Kidney capillary endothelial cell (primary cell): Measurements from ENCODE around the gene ZNF789.
"Not testable (repeated sequence)": the region's sequence is repeated elsewhere in the genome, so short reads cannot be mapped to it uniquely, and the experiment has no call there.

Experiments used
- DNase-seq: peaks from one replicate; pipeline ENCODE4 v3.0.0-alpha.2; 2018; ENCODE audit warnings: low spot score

ZNF789 gene

DNA sequence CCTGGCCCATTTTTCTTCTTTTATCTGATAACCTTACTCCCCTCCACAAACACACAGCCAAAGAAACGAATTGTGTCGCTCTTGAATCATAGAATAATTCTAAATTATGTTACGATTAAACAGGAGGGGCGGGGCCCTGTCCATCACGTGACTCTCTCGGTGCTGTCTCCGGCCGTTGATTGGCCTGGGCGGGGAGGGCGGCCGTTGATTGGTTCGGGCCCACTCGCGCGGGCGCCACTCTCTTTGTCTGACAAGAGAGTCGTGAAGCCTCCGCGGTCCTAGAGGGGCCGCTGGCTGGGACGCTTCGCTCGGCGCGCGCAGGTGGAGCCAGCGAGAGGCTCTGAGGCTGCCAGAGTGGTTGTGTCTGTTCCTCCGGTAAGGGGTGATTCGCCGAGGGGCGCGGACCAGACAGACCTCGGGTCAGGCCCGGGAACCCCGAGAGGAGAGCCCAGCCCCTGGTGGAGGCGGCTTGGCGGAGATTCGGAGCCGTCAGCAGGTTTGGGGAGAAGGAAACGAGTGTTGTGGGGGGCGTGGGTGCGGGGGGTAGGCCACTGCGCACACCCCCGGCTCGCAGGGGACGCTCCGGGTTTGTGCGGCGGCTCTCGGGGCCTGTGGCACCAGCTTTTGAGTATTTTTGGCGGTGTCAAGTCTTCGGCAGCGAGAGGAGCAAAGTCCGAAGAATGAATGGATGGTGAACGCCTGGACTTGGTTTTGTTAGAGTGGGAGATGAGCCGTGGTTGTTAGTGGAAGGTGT, at the start of gene ZNF789:
Gene ZNF789 (plus strand): TSS at position 330 of the 754 bp plus-strand sequence. CDS start 3,567 bp downstream, outside the sequence.
- peak; percentile 97 for DNase-seq

DNA sequence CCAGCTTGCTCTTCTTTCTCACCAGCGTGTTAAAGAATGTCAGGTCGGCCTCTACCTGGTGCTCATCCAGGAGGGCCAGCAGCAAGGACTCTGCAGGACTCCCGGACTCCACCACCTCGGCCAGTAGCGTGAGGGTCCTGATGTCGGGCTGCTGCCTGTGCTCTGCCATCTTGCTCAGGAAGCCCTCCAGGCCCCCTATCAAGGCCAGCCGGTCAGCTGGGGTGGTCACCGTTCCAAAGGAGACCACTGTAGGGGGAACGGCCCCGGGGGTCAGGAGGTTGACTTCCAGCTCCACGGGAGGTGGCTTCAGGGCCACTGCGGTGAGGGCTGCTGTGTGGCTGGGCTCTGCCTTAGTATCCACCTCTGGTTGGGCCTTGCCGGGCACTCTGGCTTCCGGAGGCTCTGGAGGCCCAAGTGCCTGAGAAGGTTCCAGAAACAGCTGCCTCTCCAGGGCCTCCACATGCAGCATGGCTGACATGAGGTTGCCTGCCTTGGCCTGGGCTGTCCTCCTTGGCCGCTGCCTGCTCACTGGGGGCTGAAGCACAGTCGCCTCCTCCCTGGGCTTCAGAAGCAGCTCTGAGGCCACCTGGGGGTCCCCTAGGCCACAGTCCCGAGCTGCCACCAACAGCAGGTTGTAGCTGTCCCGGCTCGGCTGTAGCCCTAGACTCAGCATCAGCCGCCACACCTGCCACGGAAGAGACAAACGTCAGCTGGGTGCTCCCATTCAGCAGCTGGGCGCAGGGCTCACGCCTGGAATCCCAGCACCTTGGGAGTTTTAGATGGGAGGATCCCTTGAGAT, 47.6 kb upstream of the ZNF789 start:
- DNase-seq, result no peak

DNA sequence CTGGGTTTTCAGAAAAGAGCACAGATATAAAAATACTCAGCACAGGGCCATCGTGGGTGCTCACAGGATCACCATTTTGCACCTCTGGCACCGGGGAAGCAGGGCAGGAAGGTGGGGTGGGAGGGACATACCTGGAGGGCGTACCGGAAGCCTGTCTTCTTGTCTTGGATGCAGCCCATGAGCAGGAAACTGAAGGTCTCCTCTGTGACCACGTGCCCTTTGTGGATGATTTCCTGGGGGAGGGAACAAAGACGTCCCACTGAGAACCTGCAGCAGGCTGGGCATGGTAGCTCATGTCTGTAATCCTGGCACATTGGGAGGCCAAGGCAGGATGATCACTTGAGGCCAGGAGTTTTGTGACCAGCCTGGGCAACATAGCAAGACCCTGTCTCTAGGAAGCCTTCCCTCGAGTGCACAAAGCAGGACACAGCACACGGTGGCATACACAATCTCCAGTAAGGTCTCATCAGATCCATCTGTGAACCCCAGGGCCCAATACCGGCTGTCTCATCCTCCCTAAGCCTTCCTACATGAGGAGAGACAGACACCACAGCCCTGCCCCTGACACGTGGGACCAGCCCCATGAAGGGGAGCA, 43.6 kb upstream of the ZNF789 start:
- no peak for DNase-seq

DNA sequence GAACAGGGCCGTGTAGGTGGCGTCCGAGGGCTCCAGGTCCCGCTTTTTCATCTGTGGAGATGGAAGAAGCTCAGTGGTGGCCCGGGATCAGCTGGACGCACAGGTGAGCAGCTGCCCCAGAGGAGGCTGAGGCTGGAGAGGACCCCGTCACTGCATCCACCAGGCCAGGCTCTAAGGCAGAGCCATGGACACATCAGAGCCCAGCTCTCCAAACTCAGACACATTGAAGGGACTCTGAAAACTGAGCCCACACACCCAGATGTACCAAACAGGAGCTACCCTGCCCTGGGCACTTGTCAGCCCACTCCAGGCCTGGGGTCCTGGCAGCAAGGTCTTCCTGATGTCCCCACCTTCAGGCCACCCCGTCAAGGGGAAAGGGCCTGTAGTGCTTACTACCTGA, 42.9 kb upstream of the ZNF789 start:
- DNase-seq, result no peak

DNA sequence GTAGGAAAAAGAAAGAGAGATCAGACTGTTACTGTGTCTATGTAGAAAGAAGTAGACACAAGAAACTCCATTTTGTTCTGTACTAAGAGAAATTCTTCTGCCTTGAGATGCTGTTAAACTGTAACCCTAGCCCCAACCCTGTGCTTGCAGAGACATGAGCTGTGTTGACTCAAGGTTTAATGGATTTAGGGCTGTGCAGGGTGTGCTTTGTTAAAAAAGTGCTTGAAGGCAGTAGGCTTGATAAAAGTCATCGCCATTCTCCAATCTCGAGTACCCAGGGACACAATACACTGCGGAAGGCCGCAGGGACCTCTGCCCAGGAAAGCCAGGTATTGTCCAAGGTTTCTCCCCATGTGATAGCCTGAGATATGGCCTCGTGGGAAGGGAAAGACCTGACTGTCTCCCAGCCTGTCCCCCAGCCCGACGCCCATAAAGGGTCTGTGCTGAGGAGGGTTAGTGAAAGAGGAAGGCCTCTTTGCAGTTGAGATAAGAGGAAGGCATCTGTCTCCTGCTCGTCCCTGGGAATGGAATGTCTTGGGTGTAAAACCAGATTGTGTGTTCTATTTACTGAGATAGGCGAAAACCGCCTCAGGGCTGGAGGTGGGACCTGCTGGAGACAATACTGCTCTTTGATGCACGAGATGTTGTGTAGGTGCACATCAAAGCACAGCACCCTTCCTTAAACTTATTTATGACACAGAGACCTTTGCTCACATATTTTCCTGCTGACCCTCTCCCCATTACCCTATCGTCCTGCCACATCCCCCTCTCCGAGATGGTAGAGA, 40.7 kb upstream of the ZNF789 start:
- not testable (repeated sequence) for DNase-seq

DNA sequence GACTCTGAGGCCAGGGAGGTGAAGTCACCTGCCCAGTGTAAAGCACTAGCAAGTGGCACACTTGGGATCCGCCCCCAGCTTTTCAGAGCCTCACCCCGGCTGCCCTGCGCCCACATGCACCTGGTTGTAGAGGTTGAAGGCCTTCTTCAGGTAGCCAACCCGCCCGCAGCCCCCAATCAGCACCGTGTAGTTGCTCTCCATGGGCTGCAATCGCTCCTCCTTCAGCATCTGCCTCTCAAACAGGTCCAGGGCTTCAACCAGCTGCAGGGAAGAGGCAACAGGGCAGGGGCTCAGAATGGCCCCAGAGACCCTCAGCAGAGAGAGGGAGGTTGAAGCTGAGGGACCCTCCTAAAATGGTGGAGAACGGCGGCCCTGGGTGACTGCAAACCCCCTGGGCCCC, 39.5 kb upstream of the ZNF789 start:
- no peak for DNase-seq

DNA sequence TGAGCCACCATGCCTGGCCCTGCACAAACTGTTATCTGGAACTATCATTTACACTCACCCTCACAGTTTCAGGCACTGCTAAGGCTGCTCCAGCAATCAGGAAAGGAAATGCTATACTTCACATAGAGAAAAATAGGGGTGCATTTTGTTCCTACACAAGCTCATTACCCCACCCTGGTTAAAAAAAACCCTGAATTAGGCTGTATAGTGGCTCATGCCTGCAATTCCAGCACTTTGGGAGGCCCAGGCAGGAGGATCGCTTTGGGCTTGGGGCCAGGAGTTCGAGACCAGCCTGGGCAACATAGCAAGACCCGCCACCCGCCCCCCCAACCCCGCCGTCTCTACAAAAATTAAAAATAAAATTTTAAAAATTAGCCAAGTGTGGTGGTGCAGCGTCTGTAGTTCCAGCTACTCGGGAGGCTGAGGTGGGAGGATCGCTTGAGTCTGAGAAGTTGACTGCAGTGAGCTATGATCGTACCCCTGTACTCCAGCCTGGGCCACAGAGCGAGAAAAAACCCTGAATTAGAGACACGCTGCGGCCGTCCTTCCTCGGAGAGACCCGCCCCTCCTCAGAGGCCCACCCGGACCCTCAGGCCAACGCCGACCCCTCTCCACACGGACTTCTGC, 34.6 kb upstream of the ZNF789 start:
- no peak for DNase-seq

DNA sequence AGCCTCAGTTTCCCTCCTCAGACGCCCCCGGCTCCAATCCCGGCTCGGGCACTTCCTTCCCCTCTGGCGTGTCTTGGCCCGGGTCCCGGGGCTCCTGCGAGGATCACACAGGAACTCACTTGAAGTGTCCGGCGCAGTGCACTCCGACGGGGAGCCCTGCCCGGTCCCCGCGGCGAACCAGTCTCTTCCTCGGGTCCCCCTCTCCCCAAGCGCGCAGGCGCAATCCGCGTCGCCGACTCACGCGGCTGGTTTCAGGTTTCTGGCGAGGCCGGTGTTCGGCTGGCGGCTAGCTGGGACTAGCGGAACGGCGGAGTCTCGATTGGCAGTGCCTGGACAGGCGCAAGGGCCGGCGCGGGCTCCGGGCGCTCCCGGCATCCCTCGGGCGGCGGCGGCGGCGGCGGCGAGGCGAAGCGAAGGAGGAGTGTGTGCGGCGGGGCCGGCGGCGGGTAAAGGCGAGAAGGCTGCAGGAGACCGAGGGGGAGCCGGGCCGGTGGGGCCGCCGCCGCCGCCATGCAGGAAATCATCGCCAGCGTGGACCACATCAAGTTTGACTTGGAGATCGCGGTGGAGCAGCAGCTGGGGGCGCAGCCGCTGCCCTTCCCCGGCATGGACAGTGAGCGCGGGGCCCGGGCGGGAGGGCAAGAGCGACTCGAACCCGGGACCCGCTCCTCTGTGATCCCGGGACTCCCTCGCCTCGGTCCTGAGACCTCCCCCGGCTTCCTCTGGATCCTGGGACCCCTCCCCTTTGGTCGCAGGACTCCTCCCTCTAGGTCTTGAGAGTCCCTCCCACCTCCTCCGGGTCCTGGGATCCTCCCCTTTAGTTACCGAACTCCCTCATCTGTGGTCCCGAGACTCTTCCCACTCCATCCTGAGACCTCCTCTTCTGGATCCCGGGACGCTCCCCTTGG, 33.9 kb upstream of the ZNF789 start, which contains the start of the genes CPSF4 and PTCD1:
Gene CPSF4 (plus strand): TSS at position 371 of the 908 bp plus-strand sequence. CDS start 140 bp downstream, at position 511.
Gene PTCD1 (minus strand): TSS at position 226 of the 908 bp plus-strand sequence. CDS start 3,556 bp downstream, outside the sequence.
- DNase-seq, result peak; percentile 86

DNA sequence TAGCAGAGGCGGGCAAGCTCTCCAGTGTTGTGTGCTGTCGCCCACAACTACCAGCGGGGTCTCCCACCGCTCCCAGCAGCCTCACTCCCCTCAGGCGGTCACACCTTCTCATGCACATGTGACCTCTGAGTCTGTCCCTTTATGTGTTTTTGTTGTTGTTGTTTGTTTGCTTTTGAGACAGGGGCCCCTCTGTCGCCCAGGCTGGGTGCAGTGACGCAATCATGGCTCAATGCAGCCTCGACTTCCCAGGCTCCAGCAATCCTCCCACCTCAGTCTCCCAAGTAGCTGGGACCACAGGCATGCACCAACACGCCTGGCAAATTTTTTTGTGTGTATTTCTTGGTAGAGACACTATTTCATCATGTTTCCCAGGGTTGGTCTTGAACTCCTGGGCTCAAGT, 32.5 kb upstream of the ZNF789 start:
- DNase-seq, result no peak

DNA sequence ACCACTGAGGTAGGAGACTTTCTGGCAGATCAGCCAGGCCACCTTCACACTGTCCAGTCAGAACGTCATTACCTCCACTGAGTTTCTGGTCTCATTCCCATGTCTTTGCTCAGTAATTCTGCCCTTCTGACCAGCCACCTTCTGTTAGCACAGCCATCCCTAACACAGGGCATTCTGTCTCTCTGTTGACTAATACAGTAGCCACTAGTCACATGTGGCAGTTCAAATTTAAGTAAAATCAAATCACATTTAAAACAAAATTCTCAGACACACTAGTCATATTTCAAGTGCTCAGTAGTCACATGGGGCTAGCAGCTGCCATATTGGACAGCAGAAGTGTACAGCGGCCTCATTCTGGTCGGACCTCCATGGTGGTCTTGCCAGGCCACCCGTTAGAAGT, 26.6 kb upstream of the ZNF789 start:
- DNase-seq, result no peak

DNA sequence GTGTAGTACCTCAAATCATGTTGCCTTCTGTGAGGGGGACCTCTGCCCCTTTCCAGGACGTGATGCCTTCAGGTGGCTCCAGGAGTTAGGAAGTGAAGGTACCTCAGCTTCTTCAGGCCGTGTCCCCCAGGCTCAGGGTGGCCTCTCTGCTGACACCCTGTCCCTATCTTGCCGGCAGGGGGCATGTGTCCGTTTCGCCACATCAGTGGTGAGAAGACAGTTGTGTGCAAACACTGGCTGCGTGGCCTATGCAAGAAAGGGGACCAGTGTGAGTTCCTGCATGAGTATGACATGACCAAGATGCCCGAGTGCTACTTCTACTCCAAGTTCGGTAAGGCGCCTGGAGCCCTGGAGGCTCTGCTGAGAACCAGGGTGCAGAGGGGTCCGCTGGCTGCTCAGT, 24.7 kb upstream of the ZNF789 start:
- no peak for DNase-seq

DNA sequence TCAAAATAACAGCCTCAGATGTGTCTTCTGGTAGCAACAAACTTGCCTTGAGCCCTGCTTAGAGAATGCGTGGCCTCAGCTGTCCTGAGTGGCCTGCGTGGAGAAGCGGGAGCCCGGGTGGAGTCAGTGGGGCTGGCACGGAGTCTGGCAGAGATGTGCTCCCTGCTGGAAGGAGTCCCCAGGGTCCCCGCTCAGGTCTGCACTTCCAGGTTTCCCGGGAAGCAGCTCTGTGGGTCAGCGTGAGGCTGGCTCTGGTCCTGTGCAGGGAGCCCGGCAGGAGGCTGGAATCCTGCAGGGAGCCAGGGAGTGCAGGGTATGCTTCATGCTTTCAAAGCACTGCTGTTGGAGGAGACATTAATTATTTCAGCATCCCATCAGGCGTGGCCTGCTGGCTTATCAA, 23.8 kb upstream of the ZNF789 start:
- DNase-seq, result no peak

DNA sequence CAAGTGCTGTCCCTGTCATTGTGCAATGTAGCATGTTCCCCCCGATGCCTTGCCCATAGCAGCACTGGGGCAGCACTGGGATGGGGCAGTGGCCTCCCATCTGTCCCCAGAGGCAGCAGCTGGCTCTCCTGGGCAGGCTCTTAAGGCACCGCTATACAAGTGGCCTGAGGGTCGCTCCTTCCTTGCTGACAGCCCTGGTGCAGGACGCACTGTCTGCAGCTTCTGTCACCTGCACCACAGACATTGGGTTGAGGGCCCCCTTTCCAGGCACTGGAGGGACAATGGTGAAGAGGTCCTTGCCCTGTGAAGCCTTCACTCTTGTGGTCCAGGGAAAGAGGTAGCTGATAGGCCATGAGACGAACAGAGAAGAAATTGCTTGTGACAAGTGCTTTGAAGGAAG, 23.4 kb upstream of the ZNF789 start:
- no peak for DNase-seq

DNA sequence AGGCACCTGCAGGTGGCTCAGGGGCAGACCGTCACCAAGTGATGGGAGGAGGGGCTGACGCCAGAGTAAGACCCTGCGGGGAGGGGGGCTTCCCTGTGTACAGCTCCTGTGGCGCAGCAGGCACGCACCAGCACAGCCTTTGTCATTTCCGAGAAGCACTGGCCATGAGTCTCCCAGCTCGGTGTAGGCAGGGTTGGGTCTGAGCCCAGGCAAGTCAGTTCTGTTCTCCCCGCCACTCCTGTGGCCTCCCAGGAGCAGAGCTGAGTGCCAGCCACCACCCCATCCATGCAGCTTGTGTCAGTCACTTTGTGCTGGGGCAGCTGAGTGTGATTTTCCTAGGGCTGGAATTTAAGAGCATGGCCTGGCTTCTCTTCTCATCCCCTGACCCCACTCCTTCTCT, 20.8 kb upstream of the ZNF789 start:
- DNase-seq, result no peak

DNA sequence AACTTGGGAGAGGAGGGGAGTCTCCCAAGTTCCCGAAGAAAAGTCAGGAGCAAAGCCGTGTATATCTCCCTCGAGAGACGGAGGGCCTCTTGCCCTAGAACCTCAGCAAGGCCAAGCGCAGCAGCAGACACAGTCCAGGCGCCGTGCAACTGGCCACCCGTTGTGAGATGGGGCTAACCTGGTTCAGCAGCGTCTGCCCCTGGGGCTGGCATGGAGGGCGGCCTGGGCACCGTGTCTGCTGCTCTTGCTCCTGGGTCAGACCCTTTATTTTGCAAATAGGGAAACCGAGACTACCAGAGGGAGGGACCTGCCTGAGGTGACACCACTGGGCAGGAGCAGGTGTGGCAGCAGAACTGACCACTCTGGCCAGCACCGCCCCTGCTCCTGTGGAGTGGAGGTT, 20.1 kb upstream of the ZNF789 start:
- DNase-seq, result no peak

DNA sequence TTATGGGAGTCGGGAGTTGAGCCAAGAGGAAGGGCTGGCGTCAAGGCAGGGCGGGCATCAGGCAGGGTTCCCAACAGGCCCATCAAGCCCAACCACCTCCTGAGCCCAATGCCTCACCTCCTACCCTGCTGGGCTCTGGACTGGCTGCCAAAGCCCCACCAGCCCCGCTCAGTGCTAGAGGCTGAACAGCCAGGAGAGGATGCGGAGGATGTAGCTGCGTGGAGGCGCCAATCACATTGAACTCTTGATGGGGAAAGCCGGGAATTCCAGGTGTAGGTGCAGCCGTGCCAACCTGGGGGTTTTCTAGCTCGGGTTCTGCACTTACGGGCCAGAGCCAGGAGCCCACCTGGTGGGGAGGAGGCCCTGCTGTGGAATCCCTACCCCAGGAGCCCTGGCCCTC, 19.6 kb upstream of the ZNF789 start:
- no peak for DNase-seq

DNA sequence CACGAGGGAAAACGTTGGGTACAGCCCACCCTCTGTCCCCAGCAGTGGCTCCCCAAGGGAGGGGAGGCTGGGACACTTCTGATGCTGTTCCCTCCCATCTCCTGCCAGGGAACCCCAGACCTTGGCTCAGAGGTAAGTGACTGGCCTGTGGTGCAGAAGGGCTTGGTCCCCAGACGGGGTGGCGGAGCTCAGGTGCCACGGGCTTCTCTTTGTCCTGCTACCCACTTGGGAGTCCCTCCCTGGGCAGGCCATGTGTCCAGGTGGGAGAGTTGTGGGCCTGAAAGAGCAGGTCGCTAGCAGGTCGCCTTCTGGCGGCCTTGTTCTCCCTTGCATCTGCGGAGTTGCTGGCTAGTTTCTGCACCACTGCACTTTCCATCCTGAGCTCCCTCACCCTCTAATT, 16.8 kb upstream of the ZNF789 start:
- DNase-seq, result no peak

DNA sequence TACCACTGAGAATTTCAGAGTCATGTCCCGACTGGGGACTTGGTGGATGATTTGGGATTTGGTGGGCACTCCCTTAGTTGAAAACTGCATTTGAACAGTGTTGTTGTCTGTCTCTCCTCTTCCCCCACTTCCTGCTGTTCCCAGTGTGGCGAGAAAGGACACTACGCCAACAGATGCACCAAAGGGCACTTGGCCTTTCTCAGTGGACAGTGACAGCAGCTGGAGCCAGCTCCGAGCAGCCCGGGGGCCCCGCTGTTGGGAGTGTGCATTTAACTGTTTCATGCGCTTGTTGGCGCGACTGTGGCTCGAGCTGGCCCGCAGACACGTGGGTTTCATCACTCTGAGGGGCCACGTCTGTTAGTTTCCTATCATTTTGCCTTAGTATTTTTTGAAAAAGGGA, 16.4 kb upstream of the ZNF789 start:
- DNase-seq, result no peak

DNA sequence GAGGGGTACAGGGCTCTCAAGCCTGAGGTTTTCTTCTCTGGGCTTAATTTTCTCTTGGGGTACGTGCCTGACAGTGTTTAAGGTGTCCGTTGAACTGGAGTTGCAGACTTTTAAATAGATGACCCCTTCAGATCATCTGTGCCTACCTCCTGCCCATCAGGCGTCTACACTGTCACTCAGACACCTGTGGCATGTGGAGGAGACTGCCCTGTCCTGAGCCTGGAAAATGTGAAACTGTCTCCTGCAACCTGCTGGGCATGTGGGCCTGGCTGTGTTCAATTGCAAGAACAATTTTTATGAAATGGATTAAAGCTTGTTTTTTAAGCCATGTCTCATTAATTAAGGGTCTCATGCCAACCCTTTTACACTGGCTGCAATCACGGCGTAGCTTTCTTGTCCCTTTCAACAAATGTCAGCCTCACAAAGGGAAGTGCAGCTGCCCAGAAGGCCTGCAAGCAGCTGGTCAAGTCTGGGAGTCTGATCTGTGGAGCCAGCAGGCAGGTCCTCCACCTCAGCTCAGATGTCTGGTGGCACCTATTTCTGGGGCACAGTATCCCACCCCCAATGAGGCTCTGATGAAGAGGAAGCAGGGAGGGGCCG, 15.5 kb upstream of the ZNF789 start:
- DNase-seq, result no peak
